Measurements from ENCODE around the gene EIF3A. TPM values are rescaled to one million over a fixed set of nuclear protein-coding genes. Genes with fewer than 3 reads are reported as not detected.

EIF3A gene
- total RNA-seq, 4 donors from 2014 or later = 119 to 228 (median 158) TPM

- no peak for DNase-seq (ENCODE audit: low spot score)
- no peak for TF ChIP-seq CTCF (IDR thresholded peaks at IDR 0.05)
- no peak for ATAC-seq (ENCODE audit: low FRiP score)
These were observed 57.1 kb downstream of the EIF3A start for GRCh38 chr10:119023553-119023868.

- TF ChIP-seq CTCF (IDR thresholded peaks at IDR 0.05) = no peak
- ATAC-seq (ENCODE audit: low FRiP score) (no peak), DNase-seq (ENCODE audit: low spot score) (no peak)
These were observed 57.6 kb downstream of the EIF3A start for GRCh38 chr10:119022846-119023552.

GRCh38 chr10:119020627-119020946 is 60.0 kb downstream of the EIF3A start:
- peak; percentile 93 for ATAC-seq (ENCODE audit: low FRiP score)

GRCh38 chr10:119007211-119007574 is 73.4 kb downstream of the EIF3A start:
- DNase-seq (ENCODE audit: low spot score) = no peak
- ATAC-seq (ENCODE audit: low FRiP score) = no peak
- TF ChIP-seq CTCF (IDR thresholded peaks at IDR 0.05) = no peak

More at GRCh38 chr10:119020627-119020946, 60.0 kb downstream of the EIF3A start:
- no peak for DNase-seq (ENCODE audit: low spot score)
- TF ChIP-seq CTCF (IDR thresholded peaks at IDR 0.05) = no peak

GRCh38 chr10:119006451-119007210 is 74.0 kb downstream of the EIF3A start:
- ATAC-seq (ENCODE audit: low FRiP score) (peak; percentile 94), DNase-seq (ENCODE audit: low spot score) (no peak)
- TF ChIP-seq CTCF (IDR thresholded peaks at IDR 0.05) = no peak

- no peak for ATAC-seq (ENCODE audit: low FRiP score)
- DNase-seq (ENCODE audit: low spot score) = no peak
- no peak for TF ChIP-seq CTCF (IDR thresholded peaks at IDR 0.05)
These were observed 75.1 kb downstream of the EIF3A start for GRCh38 chr10:119005362-119006043.
